OCI-LY7 (cell line): ENCODE data around the gene MYL3.

Experiments used
- CTCF ChIP-seq: fragments of 200-600 bp; sonication (generic); conservative IDR thresholded peaks from 2 replicates; pipeline ENCODE4 v1.5.1; 2014; ENCODE audit warnings: mild to moderate bottlenecking, antibody characterized with exemption, low read length, moderate library complexity, mixed read lengths
- EZH2phosphoT487 ChIP-seq: fragments of 200-600 bp; sonication (generic); IDR thresholded peaks from 2 replicates; pipeline ENCODE4 v1.6.1; 2018; ENCODE audit warnings: low read depth, borderline replicate concordance, mild to moderate bottlenecking, mixed run types, antibody characterized with exemption, low read length, moderate library complexity, mixed read lengths

- TF ChIP-seq CTCF, result no peak
- no peak for TF ChIP-seq EZH2phosphoT487
These were observed 26.9 kb upstream of the MYL3 start for GRCh38 chr3:46890132-46890531.
